Ishikawa (cell line): ENCODE data around the gene TAF11L13.

ENCODE experiments used
- EP300 ChIP-seq: IDR thresholded peaks from 2 replicates; pipeline ENCODE4 v1.6.1; 2012; ENCODE audit warnings: borderline replicate concordance
- TF ChIP-seq, protein P1 (sequence below): IDR thresholded peaks from 2 replicates; pipeline ENCODE4 v1.6.1; 2012; ENCODE audit warnings: low read depth, mild to moderate bottlenecking

DNA sequence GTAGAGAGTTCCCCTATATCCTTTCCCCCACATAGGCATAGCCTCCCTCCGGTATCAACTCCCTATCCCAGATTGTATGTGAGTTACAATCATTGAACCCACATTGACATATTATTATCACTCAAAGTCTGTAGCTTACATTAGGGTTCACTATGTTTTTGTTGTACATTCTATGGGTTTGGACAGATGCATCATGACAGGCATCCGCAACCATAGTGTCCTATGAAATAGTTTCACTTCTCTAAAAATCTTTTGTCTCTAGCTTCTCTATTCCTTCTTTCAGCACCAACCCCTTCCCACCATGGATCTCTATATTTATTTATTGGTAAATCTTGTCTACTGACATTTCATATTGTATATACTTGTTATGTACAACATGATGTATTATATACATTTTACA lies 33.9 kb downstream of the TAF11L13 start:
- no peak for TF ChIP-seq EP300
- TF ChIP-seq, protein P1, sequence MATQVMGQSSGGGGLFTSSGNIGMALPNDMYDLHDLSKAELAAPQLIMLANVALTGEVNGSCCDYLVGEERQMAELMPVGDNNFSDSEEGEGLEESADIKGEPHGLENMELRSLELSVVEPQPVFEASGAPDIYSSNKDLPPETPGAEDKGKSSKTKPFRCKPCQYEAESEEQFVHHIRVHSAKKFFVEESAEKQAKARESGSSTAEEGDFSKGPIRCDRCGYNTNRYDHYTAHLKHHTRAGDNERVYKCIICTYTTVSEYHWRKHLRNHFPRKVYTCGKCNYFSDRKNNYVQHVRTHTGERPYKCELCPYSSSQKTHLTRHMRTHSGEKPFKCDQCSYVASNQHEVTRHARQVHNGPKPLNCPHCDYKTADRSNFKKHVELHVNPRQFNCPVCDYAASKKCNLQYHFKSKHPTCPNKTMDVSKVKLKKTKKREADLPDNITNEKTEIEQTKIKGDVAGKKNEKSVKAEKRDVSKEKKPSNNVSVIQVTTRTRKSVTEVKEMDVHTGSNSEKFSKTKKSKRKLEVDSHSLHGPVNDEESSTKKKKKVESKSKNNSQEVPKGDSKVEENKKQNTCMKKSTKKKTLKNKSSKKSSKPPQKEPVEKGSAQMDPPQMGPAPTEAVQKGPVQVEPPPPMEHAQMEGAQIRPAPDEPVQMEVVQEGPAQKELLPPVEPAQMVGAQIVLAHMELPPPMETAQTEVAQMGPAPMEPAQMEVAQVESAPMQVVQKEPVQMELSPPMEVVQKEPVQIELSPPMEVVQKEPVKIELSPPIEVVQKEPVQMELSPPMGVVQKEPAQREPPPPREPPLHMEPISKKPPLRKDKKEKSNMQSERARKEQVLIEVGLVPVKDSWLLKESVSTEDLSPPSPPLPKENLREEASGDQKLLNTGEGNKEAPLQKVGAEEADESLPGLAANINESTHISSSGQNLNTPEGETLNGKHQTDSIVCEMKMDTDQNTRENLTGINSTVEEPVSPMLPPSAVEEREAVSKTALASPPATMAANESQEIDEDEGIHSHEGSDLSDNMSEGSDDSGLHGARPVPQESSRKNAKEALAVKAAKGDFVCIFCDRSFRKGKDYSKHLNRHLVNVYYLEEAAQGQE: no peak
